ENCODE data around the gene ORC1.

- TF ChIP-seq POLR2A (IDR thresholded peaks at IDR 0.05) = no peak
- TF ChIP-seq CTCF (IDR thresholded peaks at IDR 0.05) = no peak
These were observed 48.8 kb downstream of the ORC1 start for GRCh38 chr1:52355436-52355835.
